KMS-11 (cell line): ENCODE measurements around the gene ENDOG.

Source experiments
- H2AFZ ChIP-seq: fragments of 200-600 bp; sonication (generic); 2 replicates; pipeline ENCODE4 v1.6.1; 2016; ENCODE audit warnings: antibody characterized with exemption, mixed run types, low read depth
- H3K27ac ChIP-seq: fragments of 200-600 bp; sonication (generic); 2 replicates; pipeline ENCODE4 v1.6.1; 2016; ENCODE audit warnings: mild to moderate bottlenecking, mixed run types
- H3K27me3 ChIP-seq: fragments of 200-600 bp; sonication (generic); 2 replicates; pipeline ENCODE4 v1.6.1; 2017; ENCODE audit warnings: mild to moderate bottlenecking, low read depth, mixed run types, moderate library complexity; ENCODE audit not compliant: insufficient read depth
- H3K36me3 ChIP-seq: fragments of 200-600 bp; sonication (generic); 2 replicates; pipeline ENCODE4 v1.6.1; 2017; ENCODE audit warnings: mild to moderate bottlenecking, mixed run types; ENCODE audit not compliant: insufficient read depth
- H3K4me1 ChIP-seq: fragments of 200-600 bp; sonication (generic); 2 replicates; pipeline ENCODE4 v1.6.1; 2016; ENCODE audit warnings: mild to moderate bottlenecking, low read depth, mixed run types; ENCODE audit not compliant: poor library complexity, severe bottlenecking
- H3K4me2 ChIP-seq: fragments of 200-600 bp; sonication (generic); 2 replicates; pipeline ENCODE4 v1.7.0; 2016; ENCODE audit warnings: mild to moderate bottlenecking, mixed run types
- H3K4me3 ChIP-seq: fragments of 200-600 bp; sonication (generic); IDR thresholded peaks from 2 replicates; pipeline ENCODE4 v1.6.1; 2017; ENCODE audit warnings: low read depth, low read length, mixed read lengths; ENCODE audit not compliant: insufficient read depth
- H3K79me2 ChIP-seq: fragments of 200-600 bp; sonication (generic); 2 replicates; pipeline ENCODE4 v1.6.1; 2016; ENCODE audit warnings: low read depth, mixed run types; ENCODE audit not compliant: insufficient read depth
- H3K9ac ChIP-seq: fragments of 200-600 bp; sonication (generic); 2 replicates; pipeline ENCODE4 v1.6.1; 2016; ENCODE audit warnings: mild to moderate bottlenecking, mixed run types
- H4K20me1 ChIP-seq: fragments of 200-600 bp; sonication (generic); 2 replicates; pipeline ENCODE4 v1.6.1; 2016; ENCODE audit warnings: mild to moderate bottlenecking, mixed run types; ENCODE audit not compliant: insufficient read depth
- TF ChIP-seq, protein P1 (sequence below): fragments of 200-600 bp; sonication (generic); conservative IDR thresholded peaks from 2 replicates; pipeline ENCODE4 v1.6.1; 2017; ENCODE audit warnings: low read depth, mild to moderate bottlenecking, antibody characterized with exemption, low read length, moderate library complexity, mixed read lengths

ENDOG gene

DNA sequence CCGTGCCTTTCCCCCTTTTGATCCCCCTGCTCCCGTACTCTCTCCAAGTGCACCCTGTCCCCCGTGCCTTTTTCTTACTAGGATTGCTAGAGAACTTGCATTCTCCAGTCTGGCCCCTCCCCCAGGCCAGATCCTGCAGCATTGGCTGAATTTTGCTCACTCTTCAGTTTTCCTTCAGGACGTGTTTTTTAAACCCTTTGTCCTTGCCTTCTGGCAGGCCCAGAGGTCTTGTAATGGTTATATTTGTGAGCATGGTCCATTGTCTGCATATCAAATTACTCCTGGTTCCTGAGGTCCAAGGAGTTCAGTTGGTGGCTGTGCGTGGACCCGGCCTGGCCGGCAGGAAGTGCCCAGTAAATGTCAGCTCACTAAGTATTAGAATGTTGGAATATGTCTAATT lies 30.6 kb upstream of the ENDOG start:
- H3K36me3 ChIP-seq, result no peaks in the 10 kb centered on the region
- peak overlapping the region; percentile 99 for H3K4me2 ChIP-seq
- H3K27me3 ChIP-seq, result no peaks in the 10 kb centered on the region
- H2AFZ ChIP-seq, result peak overlapping the region; percentile 93; the same call in 1 of the 2 replicates
- TF ChIP-seq, protein P1, sequence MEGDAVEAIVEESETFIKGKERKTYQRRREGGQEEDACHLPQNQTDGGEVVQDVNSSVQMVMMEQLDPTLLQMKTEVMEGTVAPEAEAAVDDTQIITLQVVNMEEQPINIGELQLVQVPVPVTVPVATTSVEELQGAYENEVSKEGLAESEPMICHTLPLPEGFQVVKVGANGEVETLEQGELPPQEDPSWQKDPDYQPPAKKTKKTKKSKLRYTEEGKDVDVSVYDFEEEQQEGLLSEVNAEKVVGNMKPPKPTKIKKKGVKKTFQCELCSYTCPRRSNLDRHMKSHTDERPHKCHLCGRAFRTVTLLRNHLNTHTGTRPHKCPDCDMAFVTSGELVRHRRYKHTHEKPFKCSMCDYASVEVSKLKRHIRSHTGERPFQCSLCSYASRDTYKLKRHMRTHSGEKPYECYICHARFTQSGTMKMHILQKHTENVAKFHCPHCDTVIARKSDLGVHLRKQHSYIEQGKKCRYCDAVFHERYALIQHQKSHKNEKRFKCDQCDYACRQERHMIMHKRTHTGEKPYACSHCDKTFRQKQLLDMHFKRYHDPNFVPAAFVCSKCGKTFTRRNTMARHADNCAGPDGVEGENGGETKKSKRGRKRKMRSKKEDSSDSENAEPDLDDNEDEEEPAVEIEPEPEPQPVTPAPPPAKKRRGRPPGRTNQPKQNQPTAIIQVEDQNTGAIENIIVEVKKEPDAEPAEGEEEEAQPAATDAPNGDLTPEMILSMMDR, result no peak
- peak overlapping the region; percentile 51; the same call in 1 of the 2 replicates for H3K9ac ChIP-seq
- no peaks in the 10 kb centered on the region for H4K20me1 ChIP-seq
- H3K4me3 ChIP-seq, result no peak overlapping the region
- H3K27ac ChIP-seq, result 0 out of 2 replicates have a peak overlapping the region, but pooled peaks have one; percentile 18
- H3K79me2 ChIP-seq, result peaks cover 13% of the 10 kb centered on the region; the same call in 1 of the 2 replicates
- H3K4me1 ChIP-seq, result peaks cover 19% of the 10 kb centered on the region

DNA sequence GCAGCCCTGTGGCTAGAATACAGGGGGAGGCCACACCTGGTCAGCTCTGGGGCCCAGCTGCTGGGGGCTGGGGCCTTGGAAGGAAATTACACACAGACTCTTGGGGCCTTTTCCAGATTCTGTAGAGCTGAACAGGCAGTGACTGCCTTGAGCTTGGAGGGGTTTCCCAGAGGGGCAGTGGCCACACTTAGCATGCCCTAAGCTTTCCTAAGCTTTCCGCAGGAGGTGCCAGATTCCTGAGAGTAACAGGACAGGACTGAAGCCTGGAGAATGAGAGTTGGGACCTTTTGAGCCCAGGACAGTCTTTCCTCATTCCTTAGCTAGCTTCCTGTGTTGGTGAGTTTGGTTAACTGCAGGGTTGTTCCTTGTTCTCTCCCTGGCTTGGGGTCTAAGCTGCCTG lies 29.9 kb upstream of the ENDOG start:
- H3K79me2 ChIP-seq, result peaks cover 13% of the 10 kb centered on the region; the same call in 1 of the 2 replicates
- peak overlapping the region; percentile 99 for H3K4me2 ChIP-seq
- peaks cover 15% of the 10 kb centered on the region for H3K4me1 ChIP-seq
- H3K4me3 ChIP-seq, result no peak overlapping the region
- TF ChIP-seq, protein P1, result no peak
- H3K9ac ChIP-seq, result no peak overlapping the region
- no peaks in the 10 kb centered on the region for H3K36me3 ChIP-seq
- no peak overlapping the region for H3K27ac ChIP-seq
- H4K20me1 ChIP-seq, result no peaks in the 10 kb centered on the region
- H3K27me3 ChIP-seq, result no peaks in the 10 kb centered on the region
- H2AFZ ChIP-seq, result no peak overlapping the region

DNA sequence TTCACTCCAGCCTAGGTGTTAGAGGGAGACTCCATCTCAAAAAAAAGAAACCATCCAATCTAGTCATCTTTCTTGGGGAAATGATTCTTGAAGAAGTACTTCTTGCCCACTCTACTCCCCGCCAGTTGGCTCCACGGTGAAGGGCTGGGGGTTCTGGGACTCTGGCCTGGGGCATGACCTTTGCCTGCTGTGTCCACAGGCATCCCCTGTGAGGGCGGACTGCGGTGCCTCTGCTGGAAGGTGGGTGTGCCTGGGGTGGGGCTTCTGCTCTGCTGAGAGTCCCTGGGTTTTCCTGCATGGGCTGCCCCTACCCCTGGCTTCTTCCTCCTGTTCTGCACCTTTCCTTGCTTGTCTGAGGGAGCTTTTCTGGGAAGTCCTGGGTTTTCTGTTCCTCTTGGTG lies 27.8 kb upstream of the ENDOG start:
- TF ChIP-seq, protein P1, result no peak

DNA sequence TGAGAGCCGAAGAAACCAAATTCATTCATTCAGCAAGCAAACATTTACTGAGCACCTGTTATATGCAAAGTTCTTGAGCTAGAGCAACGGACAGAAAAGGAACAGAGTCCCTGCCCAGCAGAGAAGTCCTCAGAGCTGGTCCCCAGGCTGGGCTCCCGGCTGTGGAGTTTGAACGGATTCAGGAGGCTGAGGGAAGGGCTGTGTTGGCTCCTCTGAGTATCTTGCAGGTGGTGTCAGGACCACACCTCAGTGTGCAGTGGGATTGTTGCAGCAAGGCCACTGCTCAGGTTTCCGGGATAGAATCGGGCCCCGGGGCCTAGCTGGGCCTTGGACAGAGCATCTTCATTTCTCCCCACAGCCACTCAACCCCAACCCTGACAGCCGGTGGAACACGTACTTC lies 26.2 kb upstream of the ENDOG start:
- H3K4me3 ChIP-seq, result no peak overlapping the region
- no peak overlapping the region for H3K4me2 ChIP-seq
- H4K20me1 ChIP-seq, result no peaks in the 10 kb centered on the region
- H3K27me3 ChIP-seq, result no peaks in the 10 kb centered on the region
- H3K4me1 ChIP-seq, result peaks cover 11% of the 10 kb centered on the region
- H3K36me3 ChIP-seq, result no peaks in the 10 kb centered on the region; the same call in 1 of the 2 replicates
- H2AFZ ChIP-seq, result no peak overlapping the region
- H3K27ac ChIP-seq, result no peak overlapping the region
- peaks cover 12% of the 10 kb centered on the region; the same call in 1 of the 2 replicates for H3K79me2 ChIP-seq
- no peak overlapping the region for H3K9ac ChIP-seq
- TF ChIP-seq, protein P1, result no peak

More for the DNA sequence above, 27.8 kb upstream of the ENDOG start:
- Histone ChIP-seq H3K27me3 (no peaks in the 10 kb centered on the region), H3K36me3 (no peaks in the 10 kb centered on the region), H3K27ac (no peak overlapping the region), H4K20me1 (no peaks in the 10 kb centered on the region), H2AFZ (no peak overlapping the region), H3K79me2 (peaks cover 13% of the 10 kb centered on the region; the same call in 1 of the 2 replicates), H3K4me3 (no peak overlapping the region), H3K4me2 (no peak overlapping the region), H3K9ac (no peak overlapping the region), H3K4me1 (peaks cover 11% of the 10 kb centered on the region)
